ENCODE data around the gene NUMB.

NUMB gene

DNA sequence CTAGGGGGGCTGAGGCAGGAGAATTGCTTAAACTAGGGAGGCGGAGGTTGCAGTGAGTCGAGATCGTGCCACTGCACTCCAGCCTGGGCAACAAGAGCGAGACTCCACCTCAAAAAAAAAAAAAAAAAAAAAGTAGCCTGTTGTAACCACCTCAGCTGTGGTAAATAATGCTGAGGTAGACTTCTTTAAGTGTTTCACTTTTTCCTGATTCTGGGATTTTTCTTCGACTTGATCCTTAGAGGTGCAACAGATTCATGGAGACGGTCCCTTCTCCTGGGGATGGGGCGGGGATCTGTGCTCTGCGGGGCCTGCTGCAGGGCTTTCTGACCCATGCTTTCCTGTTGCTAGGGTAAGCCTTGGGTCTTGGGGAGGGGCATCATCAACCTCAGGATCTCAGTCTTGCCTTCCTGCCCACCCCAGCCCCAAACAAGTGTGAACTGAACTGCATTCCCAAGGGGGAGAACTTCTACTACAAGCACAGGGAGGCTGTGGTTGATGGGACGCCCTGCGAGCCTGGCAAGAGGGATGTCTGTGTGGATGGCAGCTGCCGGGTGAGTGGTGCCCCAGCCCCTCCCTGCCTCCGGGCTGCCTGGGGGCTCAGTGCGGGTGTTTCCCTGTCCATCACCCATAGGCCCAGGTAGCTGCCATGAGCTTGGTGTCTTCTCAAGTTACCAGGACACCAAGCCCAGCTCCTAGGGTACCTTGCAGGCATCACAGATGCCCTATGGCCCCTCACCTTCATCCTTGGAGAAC lies 208.6 kb downstream of the NUMB start:
- no peak for DNase-seq (ENCODE audit: low spot score)
- ChIA-PET CTCF (no interaction called here), POLR2A (ENCODE audit: low non-redundant PET) (no interaction called here)
- TF ChIP-seq, protein P1, sequence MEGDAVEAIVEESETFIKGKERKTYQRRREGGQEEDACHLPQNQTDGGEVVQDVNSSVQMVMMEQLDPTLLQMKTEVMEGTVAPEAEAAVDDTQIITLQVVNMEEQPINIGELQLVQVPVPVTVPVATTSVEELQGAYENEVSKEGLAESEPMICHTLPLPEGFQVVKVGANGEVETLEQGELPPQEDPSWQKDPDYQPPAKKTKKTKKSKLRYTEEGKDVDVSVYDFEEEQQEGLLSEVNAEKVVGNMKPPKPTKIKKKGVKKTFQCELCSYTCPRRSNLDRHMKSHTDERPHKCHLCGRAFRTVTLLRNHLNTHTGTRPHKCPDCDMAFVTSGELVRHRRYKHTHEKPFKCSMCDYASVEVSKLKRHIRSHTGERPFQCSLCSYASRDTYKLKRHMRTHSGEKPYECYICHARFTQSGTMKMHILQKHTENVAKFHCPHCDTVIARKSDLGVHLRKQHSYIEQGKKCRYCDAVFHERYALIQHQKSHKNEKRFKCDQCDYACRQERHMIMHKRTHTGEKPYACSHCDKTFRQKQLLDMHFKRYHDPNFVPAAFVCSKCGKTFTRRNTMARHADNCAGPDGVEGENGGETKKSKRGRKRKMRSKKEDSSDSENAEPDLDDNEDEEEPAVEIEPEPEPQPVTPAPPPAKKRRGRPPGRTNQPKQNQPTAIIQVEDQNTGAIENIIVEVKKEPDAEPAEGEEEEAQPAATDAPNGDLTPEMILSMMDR (conservative IDR thresholded peaks at IDR 0.05; ENCODE audit: low read depth): no peak
- H3K27ac ChIP-seq: no peak overlapping the region

DNA sequence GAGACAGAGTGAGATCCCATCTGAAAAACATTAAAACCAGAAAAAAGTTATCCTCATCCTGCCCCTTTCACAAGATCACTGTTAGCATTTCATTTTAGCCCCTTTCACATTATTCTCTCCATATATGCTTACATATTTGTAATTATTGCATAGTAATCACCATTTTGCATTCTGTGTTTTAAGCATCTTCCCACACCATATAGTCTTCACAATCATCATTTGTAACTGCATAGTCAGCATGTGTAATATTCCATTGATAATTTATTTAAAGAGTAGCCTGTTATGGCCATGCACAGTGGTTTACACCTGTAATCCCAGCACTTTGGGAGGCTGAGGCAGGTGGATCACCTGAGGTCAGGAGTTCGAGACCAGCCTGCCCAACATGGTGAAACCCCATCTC lies 209.2 kb downstream of the NUMB start:
- DNase-seq (ENCODE audit: low spot score): no peak
- POLR2A ChIA-PET (ENCODE audit: low non-redundant PET): no interaction called here
- H3K27ac ChIP-seq: no peak overlapping the region; the same call in 1 of the 2 replicates
- CTCF ChIA-PET: interaction anchor here (0.6 kb wide), 1 partner anchor 76 kb away, joined by 3 read pairs; no protein-coding TSS in a partner anchor
- TF ChIP-seq, protein P1 (conservative IDR thresholded peaks at IDR 0.05; ENCODE audit: low read depth): no peak

DNA sequence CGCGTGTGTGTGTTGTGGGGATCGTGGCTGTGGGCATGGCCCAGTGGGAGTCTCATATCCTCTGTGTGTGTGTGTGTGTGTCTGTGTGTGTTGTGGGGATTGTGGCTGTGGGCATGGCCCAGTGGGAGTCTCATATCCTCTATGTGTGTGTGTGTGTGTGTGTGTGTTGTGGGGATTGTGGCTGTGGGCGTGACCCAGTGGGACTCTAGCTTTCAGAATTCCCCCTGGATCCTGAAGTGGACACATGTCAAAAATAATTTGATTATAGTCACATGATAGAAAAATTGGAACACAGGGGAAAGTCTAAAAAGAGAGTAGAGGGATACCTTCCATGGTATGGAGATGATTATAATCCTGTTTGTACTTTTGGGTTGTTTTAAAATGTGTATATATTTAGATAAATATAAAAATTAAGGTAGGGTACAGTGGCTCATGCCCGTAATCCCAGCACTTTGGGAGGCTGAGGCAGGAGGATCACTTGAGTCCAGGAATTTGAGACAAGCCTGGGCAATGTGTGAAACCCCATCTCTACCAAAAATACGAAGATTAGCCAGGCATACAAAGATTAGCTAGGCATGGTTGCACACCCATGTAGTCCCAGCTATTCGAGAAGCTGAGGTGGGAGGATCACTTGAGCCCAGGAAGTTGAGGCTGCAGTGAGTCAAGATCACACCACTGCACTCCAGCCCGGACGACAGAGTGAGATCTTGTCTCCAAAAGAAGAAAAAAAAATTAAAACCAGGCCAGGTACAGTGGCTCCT lies 210.1 kb downstream of the NUMB start:
- peak overlapping the region; percentile 45; the same call in 1 of the 2 replicates for H3K27ac ChIP-seq
- POLR2A ChIA-PET (ENCODE audit: low non-redundant PET): no interaction called here
- no peak for DNase-seq (ENCODE audit: low spot score)
- TF ChIP-seq, protein P1 (conservative IDR thresholded peaks at IDR 0.05; ENCODE audit: low read depth): no peak
- CTCF ChIA-PET: interaction anchor here (0.6 to 0.7 kb wide), 2 partner anchors 75 to 704 kb away, joined by 3 read pairs; no protein-coding TSS in a partner anchor

DNA sequence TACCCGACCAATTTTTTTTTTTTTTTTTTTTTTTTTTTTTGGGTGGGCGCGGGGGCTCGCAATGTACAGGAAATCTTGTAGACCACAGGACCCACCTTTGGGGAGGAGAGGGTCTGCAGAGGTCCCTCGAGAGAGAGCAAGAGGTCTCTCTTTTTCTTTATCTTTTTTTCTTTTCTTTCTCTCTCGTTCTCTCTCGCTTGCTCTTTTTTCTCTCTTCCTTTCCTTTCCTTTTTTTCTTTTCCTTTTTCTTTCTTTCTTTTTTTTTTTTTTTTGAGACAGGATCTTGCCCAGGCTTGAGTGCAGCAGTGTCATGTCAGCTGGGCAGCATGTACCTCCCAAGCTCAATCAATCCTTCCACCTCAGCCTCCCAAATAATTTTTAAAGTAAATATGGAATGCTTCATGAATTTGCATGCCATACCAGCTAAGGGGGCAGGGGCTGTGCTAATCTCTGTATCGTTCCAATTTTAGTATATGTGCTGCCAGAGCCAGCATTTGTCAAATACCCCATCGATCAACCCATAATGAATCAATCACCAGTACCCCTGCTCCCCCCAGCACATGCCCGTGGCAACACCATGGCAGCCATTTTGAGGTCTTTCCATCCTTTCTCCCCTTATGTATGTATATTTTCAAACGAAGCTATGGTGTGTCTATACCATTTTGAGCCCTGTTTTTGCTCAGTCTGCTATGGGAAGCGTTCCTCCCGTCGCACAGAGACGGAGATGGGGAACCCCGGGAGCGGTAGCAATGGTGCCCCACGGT lies 211.8 kb downstream of the NUMB start:
- ChIA-PET CTCF (interaction anchor here (0.6 kb wide), 1 partner anchor 196 kb away, joined by 3 read pairs; no protein-coding TSS in a partner anchor), POLR2A (ENCODE audit: low non-redundant PET) (interaction anchor here (0.6 kb wide), 1 partner anchor 111 kb away, joined by 5 read pairs; no protein-coding TSS in a partner anchor)
- no peak overlapping the region for H3K27ac ChIP-seq
- TF ChIP-seq, protein P1 (conservative IDR thresholded peaks at IDR 0.05; ENCODE audit: low read depth): no peak
- no peak for DNase-seq (ENCODE audit: low spot score)

DNA sequence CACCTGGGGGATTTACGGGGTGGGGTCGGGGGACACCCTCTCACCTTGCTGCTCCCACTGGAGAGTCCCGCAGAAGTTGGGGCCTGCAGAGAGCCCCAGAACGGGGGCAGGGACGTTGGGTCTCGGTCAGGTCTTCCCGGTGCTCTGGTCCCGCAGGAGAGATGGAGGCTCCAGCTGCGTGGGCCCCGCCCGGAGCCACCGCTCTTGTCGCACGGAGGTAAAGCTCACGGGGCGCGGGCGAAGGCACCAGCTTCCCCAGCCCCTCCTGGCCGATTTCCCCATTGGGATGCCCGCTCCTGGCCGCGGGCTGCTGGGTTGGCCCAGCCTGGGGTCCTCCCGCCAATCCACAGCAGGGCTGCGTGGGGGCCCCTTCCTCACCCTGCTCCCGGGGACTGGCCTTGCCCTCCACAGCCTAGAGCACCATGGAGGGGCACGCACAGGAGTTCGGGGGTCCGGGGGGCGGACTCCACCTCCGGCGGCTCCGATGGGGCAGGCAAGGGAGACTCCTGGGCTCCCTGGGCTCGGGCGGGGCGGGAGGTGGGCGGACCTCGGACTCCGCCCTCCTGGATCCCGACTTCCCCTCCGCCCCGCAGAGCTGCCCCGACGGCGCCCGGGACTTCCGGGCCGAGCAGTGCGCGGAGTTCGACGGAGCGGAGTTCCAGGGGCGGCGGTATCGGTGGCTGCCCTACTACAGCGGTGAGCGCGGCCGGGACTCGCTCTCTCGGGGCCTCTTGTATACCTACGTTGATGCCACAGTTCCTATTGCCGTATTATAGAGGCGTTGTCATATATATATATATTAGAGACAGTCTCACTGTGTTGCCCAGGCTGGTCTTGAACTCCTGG lies 212.6 kb downstream of the NUMB start:
- ChIA-PET CTCF (interaction anchor here (0.5 kb wide), 1 partner anchor 265 kb away, joined by 3 read pairs; no protein-coding TSS in a partner anchor), POLR2A (ENCODE audit: low non-redundant PET) (no interaction called here)
- DNase-seq (ENCODE audit: low spot score): peak; percentile 51
- TF ChIP-seq, protein P1 (conservative IDR thresholded peaks at IDR 0.05; ENCODE audit: low read depth): no peak
- H3K27ac ChIP-seq: no peak overlapping the region
